Stimulated activated naive CD8-positive, alpha-beta T cell treated with anti-CD3 and anti-CD28 coated beads, Interleukin-15, Interleukin-2, amounts not matched to agents 100 U/mL and 50 U/mL, for 24 hours (primary cell): ENCODE measurements around the gene TTLL3.
A peak's percentile ranks its signal among the peaks of the same experiment; 100 is the strongest.

Experiments
- ATAC-seq: fragments of 150-1000 bp; cut with Tn5 transposase; one replicate; pipeline ENCODE4 v1.10.0; 2021
- DNase-seq: peaks from one replicate; pipeline ENCODE4 v3.0.0; 2021

TTLL3 gene

GRCh38 chr3:9780910-9781309 lies 29.2 kb upstream of the TTLL3 start:
- DNase-seq (no peak), ATAC-seq (no peak)

DNA sequence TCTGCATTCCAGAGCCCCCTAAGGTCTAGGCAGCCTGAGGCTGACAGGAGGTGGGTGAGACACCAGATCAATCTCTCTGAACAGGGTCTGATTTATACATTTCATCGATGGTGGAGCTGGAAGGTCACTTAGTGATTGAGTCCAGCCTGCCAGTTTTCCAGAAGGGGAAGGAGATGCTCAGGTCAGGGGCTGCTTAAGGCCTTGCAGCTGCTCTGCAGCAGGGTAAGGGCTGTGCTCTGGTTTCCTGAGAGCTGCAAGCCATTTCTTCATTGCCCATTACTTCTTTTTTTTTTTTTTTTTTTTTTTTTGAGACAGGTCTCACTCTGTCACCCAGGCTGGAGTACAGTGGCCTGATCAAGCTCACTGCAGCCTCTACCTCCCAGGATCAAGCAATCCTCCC lies 28.5 kb upstream of the TTLL3 start:
- no peak for DNase-seq
- ATAC-seq: no peak

GRCh38 chr3:9781978-9782603 lies 28.0 kb upstream of the TTLL3 start:
- DNase-seq: no peak
- ATAC-seq: no peak

DNA sequence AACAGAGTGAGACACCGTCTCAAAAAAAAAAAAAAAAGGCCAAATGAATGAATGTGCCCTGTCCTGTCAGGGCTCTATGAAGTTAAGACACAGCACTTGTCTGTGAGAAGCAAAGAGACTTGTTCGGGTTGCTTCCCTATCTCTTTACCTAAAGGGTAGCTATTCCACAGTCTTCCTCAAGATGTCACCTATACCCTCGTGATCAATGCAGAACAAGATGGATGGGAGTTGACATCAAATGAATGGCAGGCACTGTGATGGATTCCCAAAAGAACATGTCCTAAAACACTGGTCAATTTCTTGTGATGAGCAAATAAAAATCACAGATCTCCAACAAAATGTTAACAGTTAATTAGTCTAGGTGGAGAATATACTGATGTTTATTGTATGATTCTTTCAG lies 27.3 kb upstream of the TTLL3 start:
- ATAC-seq: no peak
- DNase-seq: no peak

- no peak for DNase-seq
- ATAC-seq: no peak
These were observed 26.1 kb upstream of the TTLL3 start for GRCh38 chr3:9783954-9784353.

DNA sequence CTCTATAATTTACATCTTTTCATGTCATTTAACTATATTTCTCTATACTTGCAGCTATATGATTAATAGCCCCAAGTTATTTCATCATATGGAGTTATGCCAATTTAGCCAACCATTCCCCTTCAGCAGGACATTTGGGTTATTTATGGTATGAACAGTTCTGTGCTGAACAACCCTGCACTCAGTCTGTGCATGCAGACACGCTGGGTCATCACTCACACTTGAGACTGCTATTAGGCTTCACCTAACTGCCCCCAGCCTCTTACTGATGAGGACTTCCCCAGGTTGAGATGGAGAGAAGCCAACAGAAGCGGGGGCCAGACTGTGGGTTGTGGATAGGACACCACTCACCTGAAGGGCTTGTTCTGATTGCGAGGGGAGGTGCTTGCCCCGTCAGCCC lies 25.1 kb upstream of the TTLL3 start:
- DNase-seq (no peak), ATAC-seq (no peak)

- ATAC-seq: no peak
- no peak for DNase-seq
These were observed 24.5 kb upstream of the TTLL3 start for GRCh38 chr3:9785602-9786001.

DNA sequence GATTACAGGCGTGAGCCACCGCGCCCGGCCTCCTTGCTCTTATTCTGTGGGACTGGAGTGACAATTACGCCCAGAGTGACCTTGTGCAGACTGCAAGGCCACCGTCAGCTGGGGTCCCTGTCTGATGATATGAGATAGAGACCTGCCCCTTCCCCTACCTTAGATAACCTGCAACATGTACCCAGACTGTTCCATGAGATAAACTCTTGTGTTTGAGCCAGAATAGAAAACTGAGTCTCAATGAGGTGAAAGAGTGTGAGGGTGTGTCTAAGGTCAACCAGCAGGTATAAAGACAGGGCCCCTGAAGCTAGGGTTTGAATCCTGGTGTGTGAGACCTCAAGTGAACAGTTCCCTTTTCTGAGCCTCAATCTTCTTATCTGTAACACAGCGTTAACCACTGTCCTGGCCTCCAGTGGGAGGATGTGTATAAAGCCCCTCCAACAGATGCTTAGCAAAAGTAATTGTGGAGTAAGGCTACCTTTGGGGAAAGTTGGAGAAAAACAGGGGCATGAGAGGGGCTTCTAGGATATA lies 23.8 kb upstream of the TTLL3 start:
- no peak for ATAC-seq
- no peak for DNase-seq

GRCh38 chr3:9786825-9787669 lies 23.0 kb upstream of the TTLL3 start:
- no peak for ATAC-seq
- DNase-seq: no peak

DNA sequence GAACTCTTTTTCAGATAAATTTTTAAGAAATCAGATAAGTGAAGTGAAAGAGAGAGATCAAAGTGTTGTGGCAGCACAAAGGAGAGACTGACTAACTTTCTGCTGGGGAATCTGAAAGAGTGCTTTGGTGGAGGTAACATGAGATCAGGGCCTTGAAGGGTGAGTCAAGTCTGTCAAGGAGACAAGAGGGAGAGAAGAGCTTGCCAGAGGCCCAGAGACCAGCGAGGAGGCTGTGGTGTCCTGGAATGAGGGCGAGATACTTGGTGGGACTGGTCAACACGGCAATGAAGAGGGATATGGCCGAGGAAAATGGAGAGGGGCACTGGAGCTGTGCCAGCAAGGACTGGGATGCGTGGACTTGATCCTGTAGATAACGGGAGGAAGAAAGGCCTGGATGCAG lies 22.3 kb upstream of the TTLL3 start:
- DNase-seq (peak; percentile 28), ATAC-seq (peak; percentile 65)

DNA sequence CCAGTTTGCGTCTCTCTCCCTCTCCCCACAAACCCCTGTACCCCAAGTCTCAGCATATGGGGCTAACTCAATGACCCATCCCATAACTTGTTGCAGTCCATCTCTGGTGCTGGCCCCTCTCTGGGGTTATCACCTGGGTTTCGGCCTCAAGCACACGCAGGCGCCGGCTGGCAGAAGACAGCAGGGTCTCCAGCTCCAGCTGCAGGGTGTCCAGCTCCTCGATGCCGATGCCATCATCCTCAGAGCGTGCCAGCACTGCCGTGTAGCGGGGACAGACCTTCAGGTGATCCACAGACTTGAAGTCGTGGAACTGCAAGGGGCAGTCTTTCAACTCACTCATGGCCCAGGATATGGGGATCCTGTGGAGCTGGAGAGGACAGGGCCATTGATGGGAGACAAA lies 18.9 kb upstream of the TTLL3 start:
- ATAC-seq: no peak
- DNase-seq: no peak

- peak; percentile 1 for ATAC-seq
- DNase-seq: no peak
These were observed 18.2 kb upstream of the TTLL3 start for GRCh38 chr3:9791790-9792404.

DNA sequence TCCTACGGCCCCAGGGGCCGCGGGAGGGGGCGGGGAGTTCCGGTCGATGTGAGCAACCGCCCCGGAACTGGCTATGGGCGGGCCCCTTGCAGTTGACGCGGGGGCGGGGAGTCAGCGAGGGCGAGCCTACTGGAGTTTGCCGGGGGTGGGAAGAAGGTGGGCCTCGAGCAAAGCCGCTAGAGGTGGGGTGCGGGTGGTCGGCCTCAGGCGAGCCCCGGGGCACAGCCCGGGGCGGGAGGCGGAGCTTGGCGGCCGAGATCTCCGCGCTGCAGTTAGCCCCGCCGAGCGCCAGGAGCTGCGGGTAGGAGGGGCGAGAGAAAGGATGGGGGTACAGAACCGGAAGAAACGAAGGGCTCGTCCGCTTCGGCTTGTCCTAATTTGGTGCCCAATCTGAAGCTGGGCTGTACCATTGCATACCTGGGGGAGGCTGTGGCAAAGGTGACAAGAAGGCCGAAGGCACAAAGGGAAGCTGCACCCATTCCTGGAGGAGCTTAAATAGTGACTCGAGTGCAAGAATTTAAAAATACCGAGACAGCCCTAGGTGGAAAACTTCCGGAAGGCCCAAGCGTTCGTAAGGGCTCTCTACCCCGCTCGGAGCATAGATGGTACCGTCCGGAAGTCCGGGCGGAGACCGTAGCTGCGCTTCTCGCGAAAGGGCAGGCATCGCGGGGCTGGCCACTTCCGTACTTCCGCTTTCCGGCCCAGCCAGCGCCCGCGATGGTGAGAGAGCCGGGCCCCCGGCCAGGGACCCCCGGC lies 17.5 kb upstream of the TTLL3 start, which contains the start of the genes ARPC4 and TADA3:
ARPC4 (plus strand) TSS at position 678 of the 756 bp plus-strand sequence; CDS start at position 718, 40 bp downstream.
TADA3 (minus strand) TSS at position 69 of the 756 bp plus-strand sequence. CDS start 1,007 bp downstream, outside the sequence.
- ATAC-seq (peak; percentile 87), DNase-seq (peak; percentile 93)

DNA sequence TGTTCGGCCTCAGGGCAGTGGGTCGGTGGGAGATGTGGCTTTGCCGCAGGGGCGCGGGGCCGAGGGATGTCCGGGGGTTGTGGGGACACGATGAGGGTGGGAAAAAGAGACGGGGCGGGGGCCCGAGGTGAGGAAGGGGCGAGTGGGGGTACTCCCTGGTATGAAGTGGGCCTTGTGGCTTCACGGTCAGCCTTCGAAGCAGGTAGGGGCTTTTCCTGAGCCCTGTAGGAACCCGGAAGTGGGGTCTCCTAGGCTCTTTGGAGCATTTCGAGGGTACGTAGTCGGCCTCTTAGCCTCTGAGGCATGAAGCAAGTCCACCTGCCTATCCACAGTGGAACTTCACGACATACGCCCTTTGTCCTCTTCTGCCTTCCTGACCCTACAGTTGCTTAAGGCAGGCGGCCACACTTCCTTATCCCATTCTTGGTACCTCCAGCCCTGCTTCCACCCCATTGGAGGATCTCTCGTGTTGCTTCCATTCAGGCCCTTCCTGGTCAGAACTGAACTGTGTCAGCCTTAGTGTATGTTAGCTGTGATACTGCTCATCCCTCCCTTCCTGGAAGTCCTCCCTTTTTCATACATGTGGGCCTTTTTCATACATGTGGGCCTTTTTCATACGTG lies 16.8 kb upstream of the TTLL3 start:
- ATAC-seq: peak; percentile 8
- peak; percentile 33 for DNase-seq

- no peak for DNase-seq
These were observed 15.7 kb upstream of the TTLL3 start for GRCh38 chr3:9794400-9794799.

GRCh38 chr3:9795207-9795606 lies 14.9 kb upstream of the TTLL3 start:
- no peak for DNase-seq
- no peak for ATAC-seq

More at GRCh38 chr3:9794400-9794799, 15.7 kb upstream of the TTLL3 start:
- no peak for ATAC-seq

- ATAC-seq: no peak
- DNase-seq: no peak
These were observed 12.7 kb upstream of the TTLL3 start for GRCh38 chr3:9797196-9797945.

DNA sequence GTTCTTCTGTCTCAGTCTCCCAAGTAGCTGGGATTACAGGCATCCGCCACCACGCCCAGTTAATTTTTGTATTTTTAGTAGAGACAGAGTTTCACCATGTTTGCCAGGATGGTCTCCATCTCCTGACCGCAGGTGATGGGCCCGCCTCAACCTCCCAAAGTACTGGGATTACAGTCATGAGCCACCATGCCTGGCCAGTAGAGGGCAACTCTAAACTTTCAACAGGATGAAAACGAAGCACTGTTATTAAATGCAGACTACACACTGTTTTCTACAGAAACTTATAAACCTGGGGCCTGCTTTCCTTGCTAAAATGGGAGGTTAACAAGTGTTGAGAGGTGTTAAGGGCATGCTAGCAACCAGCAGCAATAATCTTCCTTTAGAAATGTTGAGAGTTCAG lies 9.5 kb upstream of the TTLL3 start:
- DNase-seq: no peak
- no peak for ATAC-seq

- no peak for ATAC-seq
These were observed 6.6 kb upstream of the TTLL3 start for GRCh38 chr3:9803494-9803893.

DNA sequence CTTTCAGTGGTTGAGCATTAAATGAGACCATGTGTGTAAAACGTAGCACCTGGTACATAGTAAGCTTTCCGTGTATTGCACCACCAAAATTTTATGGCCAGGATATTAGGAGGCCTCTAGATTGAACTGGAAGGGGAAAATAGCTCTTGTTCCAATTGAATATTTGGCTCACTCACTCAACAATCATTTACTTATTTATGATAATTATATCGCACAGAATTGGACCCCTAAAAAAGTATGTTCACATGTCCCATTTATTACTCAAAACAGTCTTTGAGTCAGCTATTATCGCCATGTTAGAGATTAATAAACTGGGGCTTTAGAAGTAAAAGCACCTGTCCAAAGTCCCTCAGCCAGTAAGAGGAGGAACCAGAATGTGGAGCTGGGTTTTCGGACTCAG lies 5.1 kb upstream of the TTLL3 start:
- DNase-seq (no peak), ATAC-seq (no peak)

More at GRCh38 chr3:9803494-9803893, 6.6 kb upstream of the TTLL3 start:
- no peak for DNase-seq

DNA sequence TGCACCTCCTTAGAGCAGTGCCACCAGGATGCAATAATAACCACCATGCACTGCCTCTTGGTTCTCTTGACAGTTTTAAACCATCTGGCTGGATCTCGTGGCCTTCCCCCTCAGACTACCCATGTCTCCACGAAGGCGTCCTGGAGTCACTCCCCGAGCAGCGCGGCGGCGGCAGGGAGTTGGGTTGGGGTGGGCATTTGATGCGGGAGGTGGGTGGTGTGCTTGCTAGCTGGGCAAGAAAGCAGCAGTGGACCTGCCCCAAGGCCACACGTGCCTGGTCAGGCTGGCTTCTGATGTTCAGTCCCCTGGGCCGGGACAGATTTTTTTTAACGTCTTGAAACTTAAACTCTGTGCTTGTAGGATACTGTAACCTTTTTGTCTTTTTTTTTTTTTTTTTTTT lies 3.9 kb upstream of the TTLL3 start:
- ATAC-seq (no peak), DNase-seq (no peak)
